Kidney (tissue), 14 donors: ENCODE data around the gene WDHD1. TPM values are rescaled to one million over a fixed set of nuclear protein-coding genes. Genes with fewer than 3 reads are reported as not detected.

Experiments
- DNase-seq, 5 donors: peaks; one replicate each; pipeline ENCODE4 v3.0.0-alpha.2; 2013 to 2020
- FAIRE-seq: peaks from 2 replicates; lab custom pipeline; 2012; peaks lifted over from hg19 to GRCh38; lab: Jason Lieb, UNC
- H3K27ac ChIP-seq, 2 donors: one replicate each; pipeline ENCODE4 v1.7.0; 2013; ENCODE audit warnings: low read depth in 2 of 2, low read length in 2 of 2, inconsistent platforms in 1 of 2
- H3K27me3 ChIP-seq: one replicate; pipeline ENCODE4 v1.7.1; 2013; ENCODE audit warnings: low read length, inconsistent platforms; ENCODE audit not compliant: control insufficient read depth, insufficient read depth
- H3K36me3 ChIP-seq, 3 donors: one replicate each; pipeline versions ENCODE4 v1.7.0 to v1.7.1; 2013; ENCODE audit warnings: low read length in 3 of 3, control low read depth in 1 of 3, inconsistent platforms in 1 of 3; ENCODE audit not compliant: insufficient read depth in 3 of 3, control insufficient read depth in 2 of 3
- H3K4me1 ChIP-seq, 3 donors: one replicate each; pipeline versions ENCODE4 v1.7.0 to v1.7.1; 2013; ENCODE audit warnings: low read length in 3 of 3, inconsistent platforms in 1 of 3, low read depth in 1 of 3; ENCODE audit not compliant: control insufficient read depth in 2 of 3, insufficient read depth in 2 of 3
- H3K4me3 ChIP-seq, 3 donors: one replicate each; pipeline versions ENCODE4 v1.7.0 to v1.8.1; 2013; ENCODE audit warnings: low read length in 3 of 3, control low read depth in 1 of 3, inconsistent platforms in 1 of 3
- H3K9ac ChIP-seq, 3 donors: one replicate each; pipeline versions ENCODE4 v1.7.0 to v1.7.1; 2013; ENCODE audit warnings: low read length in 3 of 3, control low read depth in 1 of 3, inconsistent platforms in 1 of 3
- H3K9me3 ChIP-seq, 3 donors: one replicate each; pipeline versions ENCODE4 v1.7.0 to v1.7.1; 2013; ENCODE audit warnings: low read length in 3 of 3, control low read depth in 1 of 3, inconsistent platforms in 1 of 3; ENCODE audit not compliant: control insufficient read depth in 2 of 3, insufficient read depth in 1 of 3
- intact Hi-C: fragments of 100-400 bp; cut with DNase I; formaldehyde crosslinking; loops from one replicate; pipeline ENCODE4 v1.11.1; 2022
- polyA plus RNA-seq: library from polyadenylated mRNA; stranded (reverse); fragments of 350-450 nt; fragmentation: Illumina TruSeq; extraction: RNeasy Lipid Tissue Mini Kit (QIAGEN cat#74804); gene quantifications from one replicate; pipeline ENCODE4 v1.2.3, GENCODE V29; 2014; ENCODE audit warnings: low read depth, low replicate concordance; ENCODE audit not compliant: insufficient read depth
- total RNA-seq: library from RNA; stranded (reverse); fragmentation: NEBNext Ultra II Directional; extraction: Animal tissue kit (Norgen Biotek cat#: 25700); gene quantifications from one replicate; pipeline ENCODE4 v1.2.1, GENCODE V29; 2021
- TF ChIP-seq, protein P1 (sequence below): IDR thresholded peaks from 3 replicates; pipeline ENCODE4 v1.5.1; 2012; ENCODE audit warnings: mild to moderate bottlenecking, moderate library complexity, borderline replicate concordance; ENCODE audit not compliant: insufficient read depth; ENCODE audit errors: extremely low read depth
- donor health status: control.
- donor health status: control.
- donor health status: control.
- donor health status: control.
- donor health status: control.
- donor health status: DM: yes; HTN: yes; CAD: no.
- donor health status: Normal renal cell carcinoma (clear cell type).

The WDHD1 gene
- total and polyA plus RNA-seq, 2 donors from 2014 or later: 1.8 to 3.3 TPM

- H3K9ac ChIP-seq: no peak overlapping the region
- no peak overlapping the region for H3K4me3 ChIP-seq
- no peaks in the 10 kb centered on the region for H3K9me3 ChIP-seq
- TF ChIP-seq, protein P1, sequence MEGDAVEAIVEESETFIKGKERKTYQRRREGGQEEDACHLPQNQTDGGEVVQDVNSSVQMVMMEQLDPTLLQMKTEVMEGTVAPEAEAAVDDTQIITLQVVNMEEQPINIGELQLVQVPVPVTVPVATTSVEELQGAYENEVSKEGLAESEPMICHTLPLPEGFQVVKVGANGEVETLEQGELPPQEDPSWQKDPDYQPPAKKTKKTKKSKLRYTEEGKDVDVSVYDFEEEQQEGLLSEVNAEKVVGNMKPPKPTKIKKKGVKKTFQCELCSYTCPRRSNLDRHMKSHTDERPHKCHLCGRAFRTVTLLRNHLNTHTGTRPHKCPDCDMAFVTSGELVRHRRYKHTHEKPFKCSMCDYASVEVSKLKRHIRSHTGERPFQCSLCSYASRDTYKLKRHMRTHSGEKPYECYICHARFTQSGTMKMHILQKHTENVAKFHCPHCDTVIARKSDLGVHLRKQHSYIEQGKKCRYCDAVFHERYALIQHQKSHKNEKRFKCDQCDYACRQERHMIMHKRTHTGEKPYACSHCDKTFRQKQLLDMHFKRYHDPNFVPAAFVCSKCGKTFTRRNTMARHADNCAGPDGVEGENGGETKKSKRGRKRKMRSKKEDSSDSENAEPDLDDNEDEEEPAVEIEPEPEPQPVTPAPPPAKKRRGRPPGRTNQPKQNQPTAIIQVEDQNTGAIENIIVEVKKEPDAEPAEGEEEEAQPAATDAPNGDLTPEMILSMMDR: no peak
- H3K27me3 ChIP-seq: no peaks in the 10 kb centered on the region
- H3K27ac ChIP-seq: no peak overlapping the region
- intact Hi-C loops: no loop called here
- no peaks in the 10 kb centered on the region for H3K36me3 ChIP-seq
- FAIRE-seq: no peak
- H3K4me1 ChIP-seq: no peaks in the 10 kb centered on the region
- DNase-seq: no peak
Measured at GRCh38 chr14:54931598-54932340, 95.1 kb downstream of the WDHD1 start.

DNA sequence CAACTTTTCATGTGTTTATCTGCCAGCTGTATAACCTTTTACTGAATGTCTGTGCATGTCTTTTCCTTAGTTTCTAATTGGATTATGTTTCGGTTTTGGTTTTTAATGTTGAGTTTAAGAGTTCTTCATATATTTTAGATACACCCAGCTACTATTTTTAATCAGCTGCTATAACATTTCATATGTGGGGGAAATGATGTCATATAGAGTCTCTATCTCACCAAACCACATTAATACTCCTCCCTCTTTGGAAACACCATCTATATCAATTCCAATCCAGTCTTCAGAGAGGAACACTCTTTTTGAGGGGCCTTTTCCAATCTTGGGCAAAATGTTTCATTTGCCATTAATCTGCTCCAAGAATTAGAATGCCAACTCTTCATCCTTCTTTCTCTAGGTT, 95.8 kb downstream of the WDHD1 start:
- no peaks in the 10 kb centered on the region for H3K4me1 ChIP-seq
- intact Hi-C loops: no loop called here
- H3K27me3 ChIP-seq: no peaks in the 10 kb centered on the region
- H3K4me3 ChIP-seq: no peak overlapping the region
- FAIRE-seq (no peak), DNase-seq (no peak)
- no peaks in the 10 kb centered on the region for H3K9me3 ChIP-seq
- TF ChIP-seq, protein P1: no peak
- H3K27ac ChIP-seq: no peak overlapping the region
- no peaks in the 10 kb centered on the region for H3K36me3 ChIP-seq
- H3K9ac ChIP-seq: no peak overlapping the region

GRCh38 chr14:54929556-54929955, 97.3 kb downstream of the WDHD1 start:
- TF ChIP-seq, protein P1: no peak
- no peak for FAIRE-seq
- Histone ChIP-seq H3K27ac (no peak overlapping the region), H3K4me3 (no peak overlapping the region), H3K4me1 (no peaks in the 10 kb centered on the region), H3K9ac (no peak overlapping the region), H3K9me3 (no peaks in the 10 kb centered on the region), H3K27me3 (no peaks in the 10 kb centered on the region), H3K36me3 (no peaks in the 10 kb centered on the region)
- no peak for DNase-seq
- intact Hi-C loops: no loop called here
